HEK293 (cell line): ENCODE measurements around the gene ST3GAL5.
A peak's percentile ranks its signal among the peaks of the same experiment; 100 is the strongest.

ENCODE experiments used
- CTCF ChIA-PET: fragments of 350-600 bp; formaldehyde crosslinking; extraction: SDS; loops from one replicate; lab custom pipeline; 2021; ENCODE audit warnings: antibody characterized with exemption; lab: Yijun Ruan, JAX
- POLR2A ChIA-PET: fragments of 300-600 bp; formaldehyde crosslinking; extraction: SDS; loops from one replicate; lab custom pipeline; 2020; ENCODE audit warnings: antibody characterized with exemption, inconsistent platforms; lab: Yijun Ruan, JAX
- H3K27ac ChIP-seq: fragments of 200-500 bp; sonication (Bioruptor generic); 2 replicates; pipeline ENCODE4 v1.5.1; 2014; ENCODE audit warnings: low read depth, low read length, control low read depth, inconsistent platforms; ENCODE audit errors: extremely low read depth
- H3K36me3 ChIP-seq, 2 experiments: fragments of 200-500 bp in 1 of 2; sonication (Bioruptor generic) in 1 of 2; 1 replicate in 1 of 2; 2 replicates in 1 of 2; pipeline ENCODE4 v1.5.1; 2014 to 2017; ENCODE audit warnings: inconsistent platforms in 2 of 2, low read length in 2 of 2; ENCODE audit not compliant: control insufficient read depth in 2 of 2, insufficient read depth in 1 of 2
- H3K4me1 ChIP-seq: fragments of 200-500 bp; sonication (Bioruptor generic); 2 replicates; pipeline ENCODE4 v1.5.1; 2014; ENCODE audit warnings: mild to moderate bottlenecking, low read length, inconsistent platforms; ENCODE audit not compliant: control insufficient read depth, insufficient read depth
- H3K4me3 ChIP-seq: 2 replicates; pipeline ENCODE4 v1.5.1; 2011; ENCODE audit warnings: low read depth, mild to moderate bottlenecking, control low read depth, low read length, moderate library complexity
- H3K9me3 ChIP-seq: fragments of 200-500 bp; sonication (Bioruptor generic); 2 replicates; pipeline ENCODE4 v1.5.1; 2014; ENCODE audit warnings: low read depth, low read length, inconsistent platforms; ENCODE audit not compliant: control insufficient read depth, insufficient read depth
- CTCF ChIP-seq: fragments of 450-650 bp; formaldehyde crosslinking; IDR thresholded peaks from 2 replicates; pipeline ENCODE4 v1.5.1; 2016; ENCODE audit warnings: missing biosample characterization, missing genetic modification characterization
- KLF9 ChIP-seq: fragments of 450-650 bp; formaldehyde crosslinking; IDR thresholded peaks from 2 replicates; pipeline ENCODE4 v1.5.1; 2016; ENCODE audit warnings: missing biosample characterization, missing genetic modification characterization, low read depth
- TRIM28 ChIP-seq: IDR thresholded peaks from 2 replicates; pipeline ENCODE4 v1.6.1; 2011; ENCODE audit warnings: low read length, control low read depth, borderline replicate concordance
- YY2 ChIP-seq: fragments of 450-650 bp; formaldehyde crosslinking; IDR thresholded peaks from 2 replicates; pipeline ENCODE4 v1.5.1; 2016; ENCODE audit warnings: missing biosample characterization, missing genetic modification characterization
- ZBTB17 ChIP-seq: fragments of 450-650 bp; formaldehyde crosslinking; IDR thresholded peaks from 2 replicates; pipeline ENCODE4 v1.5.1; 2016; ENCODE audit warnings: missing biosample characterization, missing genetic modification characterization
- ZBTB20 ChIP-seq: fragments of 450-650 bp; formaldehyde crosslinking; IDR thresholded peaks from 2 replicates; pipeline ENCODE4 v1.5.1; 2016; ENCODE audit warnings: missing biosample characterization, missing genetic modification characterization
- ZBTB6 ChIP-seq: fragments of 450-650 bp; formaldehyde crosslinking; IDR thresholded peaks from 2 replicates; pipeline ENCODE4 v1.5.1; 2017; ENCODE audit warnings: missing biosample characterization, missing genetic modification characterization
- ZNF10 ChIP-seq: fragments of 450-650 bp; formaldehyde crosslinking; IDR thresholded peaks from 2 replicates; pipeline ENCODE4 v1.5.1; 2017; ENCODE audit warnings: missing biosample characterization, missing genetic modification characterization
- ZNF112 ChIP-seq: fragments of 450-650 bp; formaldehyde crosslinking; IDR thresholded peaks from 2 replicates; pipeline ENCODE4 v1.5.0; 2017; ENCODE audit warnings: missing biosample characterization, missing genetic modification characterization
- ZNF148 ChIP-seq: fragments of 450-650 bp; formaldehyde crosslinking; IDR thresholded peaks from 2 replicates; pipeline ENCODE4 v1.5.0; 2017; ENCODE audit warnings: missing biosample characterization, missing genetic modification characterization, borderline replicate concordance
- ZNF16 ChIP-seq: fragments of 450-650 bp; formaldehyde crosslinking; IDR thresholded peaks from 2 replicates; pipeline ENCODE4 v1.5.1; 2016; ENCODE audit warnings: low read depth, missing biosample characterization, missing genetic modification characterization
- ZNF211 ChIP-seq: fragments of 450-650 bp; formaldehyde crosslinking; IDR thresholded peaks from 2 replicates; pipeline ENCODE4 v1.5.1; 2016; ENCODE audit warnings: low read depth, missing biosample characterization, missing genetic modification characterization
- ZNF391 ChIP-seq: fragments of 450-650 bp; formaldehyde crosslinking; IDR thresholded peaks from 2 replicates; pipeline ENCODE4 v1.5.1; 2016; ENCODE audit warnings: low read depth, missing biosample characterization, missing genetic modification characterization, borderline replicate concordance
- ZNF404 ChIP-seq: fragments of 450-650 bp; formaldehyde crosslinking; IDR thresholded peaks from 2 replicates; pipeline ENCODE4 v1.5.1; 2017; ENCODE audit warnings: missing biosample characterization, missing genetic modification characterization
- ZNF561 ChIP-seq: fragments of 450-650 bp; IDR thresholded peaks from 2 replicates; pipeline ENCODE4 v1.5.1; 2018; ENCODE audit warnings: missing biosample characterization, missing genetic modification characterization, borderline replicate concordance
- ZNF600 ChIP-seq: fragments of 450-650 bp; formaldehyde crosslinking; IDR thresholded peaks from 2 replicates; pipeline ENCODE4 v1.5.1; 2016; ENCODE audit warnings: missing biosample characterization, missing genetic modification characterization
- ZNF792 ChIP-seq: fragments of 450-650 bp; formaldehyde crosslinking; IDR thresholded peaks from 2 replicates; pipeline ENCODE4 v1.5.1; 2016; ENCODE audit warnings: missing biosample characterization, missing genetic modification characterization
- TF ChIP-seq, protein P1 (sequence below): IDR thresholded peaks from 2 replicates; pipeline ENCODE4 v1.6.1; 2011; ENCODE audit warnings: mild to moderate bottlenecking, low read depth, low read length, borderline replicate concordance
- TF ChIP-seq, protein P2 (sequence below): fragments of 450-650 bp; formaldehyde crosslinking; IDR thresholded peaks from 2 replicates; pipeline ENCODE4 v1.5.1; 2016; ENCODE audit warnings: missing biosample characterization, missing genetic modification characterization
- TF ChIP-seq, protein P3 (sequence below): fragments of 450-650 bp; formaldehyde crosslinking; IDR thresholded peaks from 2 replicates; pipeline ENCODE4 v1.5.1; 2016; ENCODE audit warnings: missing biosample characterization, missing genetic modification characterization
- TF ChIP-seq, protein P4 (sequence below): fragments of 450-650 bp; formaldehyde crosslinking; conservative IDR thresholded peaks from 2 replicates; pipeline ENCODE4 v1.5.1; 2016; ENCODE audit warnings: low read depth, missing biosample characterization, missing genetic modification characterization

ST3GAL5 gene

DNA sequence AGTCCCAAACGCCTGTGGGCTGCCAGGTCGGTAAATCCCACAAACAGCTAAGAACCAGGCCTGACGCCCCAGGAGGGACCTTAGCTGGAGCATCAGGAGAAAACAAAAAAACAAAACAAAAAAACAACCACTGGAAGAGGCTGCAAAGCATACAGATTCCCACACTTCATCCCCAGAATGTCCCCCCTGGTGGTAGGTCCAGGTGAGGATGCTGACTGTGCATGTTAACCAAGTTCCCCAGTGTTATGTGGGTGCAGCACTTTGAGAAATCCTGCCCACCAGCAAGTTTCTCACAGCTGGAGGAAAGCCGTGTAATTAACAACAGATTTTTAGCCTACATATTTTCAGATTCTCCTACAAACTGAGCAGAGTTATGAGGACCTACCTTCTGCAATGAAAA lies 15.1 kb downstream of the ST3GAL5 start:
- Histone ChIP-seq H3K9me3 (no peaks in the 10 kb centered on the region), H3K4me3 (no peak overlapping the region), H3K4me1 (no peaks in the 10 kb centered on the region; the same call in 1 of the 2 replicates), H3K36me3 (no peaks in the 10 kb centered on the region)
- ChIA-PET CTCF (no interaction called here), POLR2A (no interaction called here)
- TF ChIP-seq ZNF112 (no peak), ZNF404 (tag by site-specific recombination) (no peak), ZBTB20 (tag by site-specific recombination) (0 out of 2 replicates have a peak, but pooled peaks have one; percentile 24), ZNF391 (tag by site-specific recombination) (no peak), CTCF (tag by site-specific recombination) (0 out of 2 replicates have a peak, but pooled peaks have one; percentile 34)
- TF ChIP-seq, protein P1, sequence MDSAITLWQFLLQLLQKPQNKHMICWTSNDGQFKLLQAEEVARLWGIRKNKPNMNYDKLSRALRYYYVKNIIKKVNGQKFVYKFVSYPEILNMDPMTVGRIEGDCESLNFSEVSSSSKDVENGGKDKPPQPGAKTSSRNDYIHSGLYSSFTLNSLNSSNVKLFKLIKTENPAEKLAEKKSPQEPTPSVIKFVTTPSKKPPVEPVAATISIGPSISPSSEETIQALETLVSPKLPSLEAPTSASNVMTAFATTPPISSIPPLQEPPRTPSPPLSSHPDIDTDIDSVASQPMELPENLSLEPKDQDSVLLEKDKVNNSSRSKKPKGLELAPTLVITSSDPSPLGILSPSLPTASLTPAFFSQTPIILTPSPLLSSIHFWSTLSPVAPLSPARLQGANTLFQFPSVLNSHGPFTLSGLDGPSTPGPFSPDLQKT, result no peak
- TF ChIP-seq, protein P2, sequence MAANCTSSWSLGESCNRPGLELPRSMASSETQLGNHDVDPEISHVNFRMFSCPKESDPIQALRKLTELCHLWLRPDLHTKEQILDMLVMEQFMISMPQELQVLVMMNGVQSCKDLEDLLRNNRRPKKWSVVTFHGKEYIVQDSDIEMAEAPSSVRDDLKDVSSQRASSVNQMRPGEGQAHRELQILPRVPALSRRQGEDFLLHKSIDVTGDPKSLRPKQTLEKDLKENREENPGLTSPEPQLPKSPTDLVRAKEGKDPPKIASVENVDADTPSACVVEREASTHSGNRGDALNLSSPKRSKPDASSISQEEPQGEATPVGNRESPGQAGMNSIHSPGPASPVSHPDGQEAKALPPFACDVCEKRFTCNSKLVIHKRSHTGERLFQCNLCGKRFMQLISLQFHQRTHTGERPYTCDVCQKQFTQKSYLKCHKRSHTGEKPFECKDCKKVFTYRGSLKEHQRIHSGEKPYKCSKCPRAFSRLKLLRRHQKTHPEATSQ, result no peak
- TF ChIP-seq, all 188 proteins: peak for 2
- H3K27ac ChIP-seq, result no peak overlapping the region

GRCh38 chr2:85872536-85873161 lies 16.1 kb downstream of the ST3GAL5 start:
- CTCF ChIA-PET, result no interaction called here
- H3K4me1 ChIP-seq, result no peaks in the 10 kb centered on the region; the same call in 1 of the 2 replicates
- TF ChIP-seq ZBTB17 (tag by site-specific recombination) (no peak), ZNF10 (tag by site-specific recombination) (no peak), KLF9 (no peak), ZNF600 (tag by site-specific recombination) (no peak), ZNF561 (tag by site-specific recombination) (no peak), YY2 (tag by site-specific recombination) (no peak), ZBTB6 (tag by site-specific recombination) (no peak), TRIM28 (no peak), ZNF211 (tag by site-specific recombination) (no peak), ZNF148 (tag by site-specific recombination) (no peak), ZNF792 (no peak), ZNF16 (tag by site-specific recombination) (no peak)
- TF ChIP-seq, protein P3, sequence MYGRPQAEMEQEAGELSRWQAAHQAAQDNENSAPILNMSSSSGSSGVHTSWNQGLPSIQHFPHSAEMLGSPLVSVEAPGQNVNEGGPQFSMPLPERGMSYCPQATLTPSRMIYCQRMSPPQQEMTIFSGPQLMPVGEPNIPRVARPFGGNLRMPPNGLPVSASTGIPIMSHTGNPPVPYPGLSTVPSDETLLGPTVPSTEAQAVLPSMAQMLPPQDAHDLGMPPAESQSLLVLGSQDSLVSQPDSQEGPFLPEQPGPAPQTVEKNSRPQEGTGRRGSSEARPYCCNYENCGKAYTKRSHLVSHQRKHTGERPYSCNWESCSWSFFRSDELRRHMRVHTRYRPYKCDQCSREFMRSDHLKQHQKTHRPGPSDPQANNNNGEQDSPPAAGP (tag by site-specific recombination), result no peak
- TF ChIP-seq, protein P4, sequence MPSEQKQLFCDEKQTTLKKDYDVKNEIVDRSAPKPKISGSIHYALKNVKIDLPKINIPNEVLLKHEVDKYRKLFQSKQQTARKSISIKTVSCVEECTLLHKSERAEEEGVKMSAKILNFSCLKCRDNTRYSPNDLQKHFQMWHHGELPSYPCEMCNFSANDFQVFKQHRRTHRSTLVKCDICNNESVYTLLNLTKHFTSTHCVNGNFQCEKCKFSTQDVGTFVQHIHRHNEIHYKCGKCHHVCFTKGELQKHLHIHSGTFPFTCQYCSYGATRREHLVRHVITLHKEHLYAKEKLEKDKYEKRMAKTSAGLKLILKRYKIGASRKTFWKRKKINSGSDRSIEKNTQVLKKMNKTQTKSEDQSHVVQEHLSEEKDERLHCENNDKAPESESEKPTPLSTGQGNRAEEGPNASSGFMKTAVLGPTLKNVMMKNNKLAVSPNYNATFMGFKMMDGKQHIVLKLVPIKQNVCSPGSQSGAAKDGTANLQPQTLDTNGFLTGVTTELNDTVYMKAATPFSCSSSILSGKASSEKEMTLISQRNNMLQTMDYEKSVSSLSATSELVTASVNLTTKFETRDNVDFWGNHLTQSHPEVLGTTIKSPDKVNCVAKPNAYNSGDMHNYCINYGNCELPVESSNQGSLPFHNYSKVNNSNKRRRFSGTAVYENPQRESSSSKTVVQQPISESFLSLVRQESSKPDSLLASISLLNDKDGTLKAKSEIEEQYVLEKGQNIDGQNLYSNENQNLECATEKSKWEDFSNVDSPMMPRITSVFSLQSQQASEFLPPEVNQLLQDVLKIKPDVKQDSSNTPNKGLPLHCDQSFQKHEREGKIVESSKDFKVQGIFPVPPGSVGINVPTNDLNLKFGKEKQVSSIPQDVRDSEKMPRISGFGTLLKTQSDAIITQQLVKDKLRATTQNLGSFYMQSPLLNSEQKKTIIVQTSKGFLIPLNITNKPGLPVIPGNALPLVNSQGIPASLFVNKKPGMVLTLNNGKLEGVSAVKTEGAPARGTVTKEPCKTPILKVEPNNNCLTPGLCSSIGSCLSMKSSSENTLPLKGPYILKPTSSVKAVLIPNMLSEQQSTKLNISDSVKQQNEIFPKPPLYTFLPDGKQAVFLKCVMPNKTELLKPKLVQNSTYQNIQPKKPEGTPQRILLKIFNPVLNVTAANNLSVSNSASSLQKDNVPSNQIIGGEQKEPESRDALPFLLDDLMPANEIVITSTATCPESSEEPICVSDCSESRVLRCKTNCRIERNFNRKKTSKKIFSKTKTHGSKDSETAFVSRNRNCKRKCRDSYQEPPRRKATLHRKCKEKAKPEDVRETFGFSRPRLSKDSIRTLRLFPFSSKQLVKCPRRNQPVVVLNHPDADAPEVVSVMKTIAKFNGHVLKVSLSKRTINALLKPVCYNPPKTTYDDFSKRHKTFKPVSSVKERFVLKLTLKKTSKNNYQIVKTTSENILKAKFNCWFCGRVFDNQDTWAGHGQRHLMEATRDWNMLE, result no peak

More at GRCh38 chr2:85872536-85873161, 16.1 kb downstream of the ST3GAL5 start:
- no peaks in the 10 kb centered on the region for H3K9me3 ChIP-seq
- POLR2A ChIA-PET, result no interaction called here
- no peak overlapping the region for H3K4me3 ChIP-seq
- H3K36me3 ChIP-seq, result no peaks in the 10 kb centered on the region
- H3K27ac ChIP-seq, result no peak overlapping the region
